Esophagus squamous epithelium (tissue), 5 donors: ENCODE data around the gene OLAH. TPM values are rescaled to one million over a fixed set of nuclear protein-coding genes. Genes with fewer than 3 reads are reported as not detected.

Experiments
- DNase-seq: peaks from one replicate; lab custom pipeline; 2025; lab: John Stamatoyannopoulos, UW
- H3K27ac ChIP-seq, 4 donors: fragments of 200-600 bp; sonication (generic); one replicate each; pipeline ENCODE4 v1.5.1; 2016 to 2019; ENCODE audit warnings: mild to moderate bottlenecking in 1 of 4
- H3K27me3 ChIP-seq, 4 donors: fragments of 200-600 bp; sonication (generic); 1 replicate in 3 of 4; 2 replicates in 1 of 4; pipeline versions ENCODE4 v1.5.1 to v1.6.0; 2017 to 2021; ENCODE audit warnings: antibody characterized with exemption in 1 of 4
- H3K36me3 ChIP-seq, 3 donors: fragments of 200-600 bp; sonication (generic); one replicate each; pipeline ENCODE4 v1.5.1; 2016 to 2019
- H3K4me1 ChIP-seq, 3 donors: fragments of 200-600 bp; sonication (generic); one replicate each; pipeline ENCODE4 v1.5.1; 2017 to 2019
- H3K4me3 ChIP-seq, 4 donors: fragments of 200-600 bp; sonication (generic); 1 replicate in 3 of 4; 2 replicates in 1 of 4; pipeline ENCODE4 v1.5.1; 2016 to 2019; ENCODE audit warnings: mild to moderate bottlenecking in 2 of 4, moderate library complexity in 1 of 4
- H3K9me3 ChIP-seq, 3 donors: fragments of 200-600 bp; sonication (generic); one replicate each; pipeline ENCODE4 v1.5.1; 2016 to 2019
- POLR2A ChIP-seq, 4 donors: fragments of 450-650 bp; IDR thresholded peaks; one replicate each; pipeline ENCODE4 v1.6.1; 2017; ENCODE audit warnings: antibody characterized with exemption in 4 of 4, mild to moderate bottlenecking in 4 of 4, moderate library complexity in 3 of 4
- WGBS, 2 donors: methylation state at CpG; one replicate each; pipeline ENCODE4 v1.1.5; 2018; 5-methylcytosine and 5-hydroxymethylcytosine counted together
- intact Hi-C: fragments of 100-400 bp; cut with DNase I; formaldehyde crosslinking; loops from one replicate; pipeline ENCODE4 v1.15.0; 2022
- total RNA-seq, 4 donors: library from RNA; depleted of rRNA; stranded (reverse); fragments of >200 nt; gene quantifications; one replicate each; pipeline ENCODE4 v1.1.0, GENCODE V29; 2016
- TF ChIP-seq, protein P1 (sequence below), 6 experiments: fragments of 450-650 bp in 4 of 6; fragments of 200-600 bp in 2 of 6; sonication (generic) in 2 of 6; IDR thresholded peaks; one replicate each; pipeline ENCODE4 v1.5.1; 2016 to 2019; ENCODE audit warnings: antibody characterized with exemption in 6 of 6, mild to moderate bottlenecking in 4 of 6, moderate library complexity in 4 of 6
- donor health status: DM: yes; HTN: yes; CAD: no.

Gene OLAH
- total RNA-seq, 4 donors from 2014 or later, result 0.57 to 9.4 (median 5.1) TPM

DNA sequence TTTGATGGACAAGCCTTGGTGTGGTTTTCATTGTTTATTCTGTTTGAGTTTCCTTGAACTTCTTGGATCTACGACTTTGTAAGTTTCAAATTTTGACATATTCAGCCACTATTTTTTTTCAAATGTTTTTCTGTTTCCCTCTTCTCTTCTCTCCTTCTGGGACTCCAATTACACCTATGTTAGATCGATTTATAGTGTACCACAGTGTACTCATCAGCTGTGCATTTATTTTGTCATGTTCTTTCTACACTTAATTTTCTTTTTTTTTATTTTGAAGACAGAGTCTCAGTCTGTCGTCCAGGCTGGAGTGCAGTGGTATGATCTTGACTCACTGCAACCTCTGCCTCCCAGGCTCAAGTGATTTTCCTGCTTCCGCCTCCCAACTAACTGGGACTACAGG, 16.2 kb downstream of the OLAH start:
- TF ChIP-seq POLR2A (IDR thresholded peaks at IDR 0.05), result no peak
- TF ChIP-seq, protein P1, sequence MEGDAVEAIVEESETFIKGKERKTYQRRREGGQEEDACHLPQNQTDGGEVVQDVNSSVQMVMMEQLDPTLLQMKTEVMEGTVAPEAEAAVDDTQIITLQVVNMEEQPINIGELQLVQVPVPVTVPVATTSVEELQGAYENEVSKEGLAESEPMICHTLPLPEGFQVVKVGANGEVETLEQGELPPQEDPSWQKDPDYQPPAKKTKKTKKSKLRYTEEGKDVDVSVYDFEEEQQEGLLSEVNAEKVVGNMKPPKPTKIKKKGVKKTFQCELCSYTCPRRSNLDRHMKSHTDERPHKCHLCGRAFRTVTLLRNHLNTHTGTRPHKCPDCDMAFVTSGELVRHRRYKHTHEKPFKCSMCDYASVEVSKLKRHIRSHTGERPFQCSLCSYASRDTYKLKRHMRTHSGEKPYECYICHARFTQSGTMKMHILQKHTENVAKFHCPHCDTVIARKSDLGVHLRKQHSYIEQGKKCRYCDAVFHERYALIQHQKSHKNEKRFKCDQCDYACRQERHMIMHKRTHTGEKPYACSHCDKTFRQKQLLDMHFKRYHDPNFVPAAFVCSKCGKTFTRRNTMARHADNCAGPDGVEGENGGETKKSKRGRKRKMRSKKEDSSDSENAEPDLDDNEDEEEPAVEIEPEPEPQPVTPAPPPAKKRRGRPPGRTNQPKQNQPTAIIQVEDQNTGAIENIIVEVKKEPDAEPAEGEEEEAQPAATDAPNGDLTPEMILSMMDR (IDR thresholded peaks at IDR 0.05), result no peak
- WGBS, 2 donors, result 66 to 89% methylated on average over 4 of the region's 4 CpGs
- intact Hi-C loops, result no loop called here
- no peak for DNase-seq
- Histone ChIP-seq H3K27ac (no peak overlapping the region), H3K27me3 (no peaks in the 10 kb centered on the region), H3K4me3 (no peak overlapping the region), H3K9me3 (peaks cover 0 to 10% (median 0%) of the 10 kb centered on the region in 3 donors), H3K36me3 (no peaks in the 10 kb centered on the region), H3K4me1 (no peaks in the 10 kb centered on the region)

DNA sequence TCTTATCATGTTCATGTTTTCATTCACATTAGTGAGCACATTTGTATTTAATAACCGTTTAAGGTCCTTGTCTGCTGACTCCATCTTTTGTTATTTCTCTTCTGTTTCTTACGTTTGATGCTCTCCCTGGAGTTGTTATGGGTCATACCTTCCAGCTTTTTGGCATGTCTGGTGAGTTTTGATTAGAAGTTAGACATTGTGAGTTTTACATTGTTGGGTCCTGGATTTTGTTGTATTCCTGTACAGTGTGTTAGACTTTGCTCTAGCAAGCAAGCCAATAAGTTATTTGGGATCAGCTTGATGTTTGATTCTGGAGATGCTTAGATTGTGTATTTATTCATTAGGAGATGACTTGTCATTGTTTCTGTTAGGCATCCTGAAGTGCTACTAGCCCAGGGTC, 16.9 kb downstream of the OLAH start:
- intact Hi-C loops, result no loop called here
- 63 to 85% methylated on average over 2 of the region's 2 CpGs for WGBS, 2 donors
- Histone ChIP-seq H3K27me3 (no peaks in the 10 kb centered on the region), H3K4me3 (no peak overlapping the region), H3K36me3 (no peaks in the 10 kb centered on the region), H3K4me1 (no peaks in the 10 kb centered on the region), H3K9me3 (peaks cover 0 to 10% (median 0%) of the 10 kb centered on the region in 3 donors), H3K27ac (no peak overlapping the region)
- no peak for TF ChIP-seq POLR2A (IDR thresholded peaks at IDR 0.05)
- TF ChIP-seq, protein P1 (IDR thresholded peaks at IDR 0.05), result no peak
- no peak for DNase-seq

DNA sequence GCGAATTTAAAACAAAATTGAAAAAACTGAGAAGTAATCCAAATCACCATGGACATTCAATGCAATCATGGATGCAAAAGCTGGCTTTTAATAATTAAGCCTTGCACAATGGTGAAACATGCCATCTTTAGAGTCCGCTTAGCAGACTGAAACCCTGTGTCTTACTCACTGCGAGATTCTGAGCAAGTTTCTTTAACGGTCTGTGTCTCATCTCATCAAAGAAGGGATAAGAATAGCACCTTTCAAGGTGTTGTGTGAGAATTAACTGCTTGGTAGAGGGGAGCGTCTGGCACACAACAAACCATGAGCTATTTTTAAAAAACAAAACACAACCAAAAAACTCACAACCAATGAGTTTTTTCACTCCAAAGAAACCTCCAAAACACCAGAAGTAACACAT, 23.4 kb downstream of the OLAH start:
- intact Hi-C loops, result no loop called here
- Histone ChIP-seq H3K4me1 (no peaks in the 10 kb centered on the region), H3K9me3 (no peaks in the 10 kb centered on the region), H3K27me3 (no peaks in the 10 kb centered on the region), H3K36me3 (no peaks in the 10 kb centered on the region), H3K27ac (no peak overlapping the region), H3K4me3 (no peak overlapping the region)
- DNase-seq, result no peak
- TF ChIP-seq, protein P1 (IDR thresholded peaks at IDR 0.05), result no peak
- TF ChIP-seq POLR2A (IDR thresholded peaks at IDR 0.05), result no peak
- 85 to 86% methylated on average over 5 of the region's 5 CpGs for WGBS, 2 donors

DNA sequence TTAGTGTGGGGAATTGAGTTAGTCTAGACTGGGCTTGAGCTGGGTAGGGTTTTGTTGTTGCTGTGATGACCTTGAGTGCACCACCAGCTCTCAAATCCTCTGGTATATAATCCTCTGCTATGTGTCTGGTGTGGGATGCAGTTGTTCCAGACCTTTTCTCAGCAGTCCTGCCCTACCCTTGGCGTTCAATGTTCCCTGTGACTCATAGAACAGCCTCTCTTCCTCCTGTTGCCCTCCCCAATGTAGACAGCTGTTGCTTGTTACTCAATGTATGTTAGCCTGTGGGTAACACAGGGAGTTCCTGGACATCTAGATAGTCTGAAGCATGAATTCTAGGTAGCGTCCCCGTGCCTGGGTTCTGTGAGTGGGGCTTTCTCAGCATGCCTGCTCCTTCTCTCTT, 25.1 kb downstream of the OLAH start:
- no peak for DNase-seq
- Histone ChIP-seq H3K9me3 (no peaks in the 10 kb centered on the region), H3K4me3 (no peak overlapping the region), H3K4me1 (no peaks in the 10 kb centered on the region), H3K27ac (no peak overlapping the region), H3K27me3 (no peaks in the 10 kb centered on the region), H3K36me3 (no peaks in the 10 kb centered on the region)
- TF ChIP-seq, protein P1 (IDR thresholded peaks at IDR 0.05), result no peak
- TF ChIP-seq POLR2A (IDR thresholded peaks at IDR 0.05), result no peak
- 64 to 71% methylated on average over 3 of the region's 3 CpGs for WGBS, 2 donors
- intact Hi-C loops, result no loop called here

DNA sequence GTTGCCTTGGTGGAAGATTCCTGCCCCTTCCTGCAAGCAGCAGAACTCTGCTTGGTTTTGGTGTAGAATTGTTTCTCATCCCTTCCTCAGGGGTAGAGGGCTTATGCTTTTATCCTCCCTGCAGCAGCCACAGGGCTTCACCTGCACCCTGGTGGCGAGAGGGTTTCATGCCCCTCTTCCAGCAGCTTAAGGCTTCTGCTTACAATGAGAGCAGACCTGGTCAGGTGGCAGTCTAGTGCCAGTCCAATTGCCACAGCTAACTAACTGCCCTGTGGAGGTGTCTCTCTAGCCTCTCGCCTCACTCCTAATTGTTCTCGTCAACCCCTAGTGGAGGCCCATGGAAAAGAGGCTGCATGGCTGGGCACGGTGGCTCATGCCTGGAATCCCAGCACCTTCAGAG, 25.5 kb downstream of the OLAH start:
- Histone ChIP-seq H3K27ac (no peak overlapping the region), H3K36me3 (no peaks in the 10 kb centered on the region), H3K4me1 (no peaks in the 10 kb centered on the region), H3K9me3 (no peaks in the 10 kb centered on the region), H3K4me3 (no peak overlapping the region), H3K27me3 (no peaks in the 10 kb centered on the region)
- TF ChIP-seq, protein P1 (IDR thresholded peaks at IDR 0.05), result no peak
- no peak for TF ChIP-seq POLR2A (IDR thresholded peaks at IDR 0.05)
- WGBS, 2 donors, result 80 to 93% methylated on average over 1 to 3 of the region's 4 CpGs
- DNase-seq, result no peak
- intact Hi-C loops, result no loop called here
